Stomach (tissue), 4 donors: ENCODE measurements around the gene RARG.

ENCODE experiments used
- POLR2A ChIP-seq, 4 donors: fragments of 450-650 bp; IDR thresholded peaks; one replicate each; pipeline ENCODE4 v1.6.1; 2016; ENCODE audit warnings: antibody characterized with exemption in 4 of 4, control low read depth in 2 of 4, mild to moderate bottlenecking in 1 of 4, moderate library complexity in 1 of 4
- TF ChIP-seq, protein P1 (sequence below), 7 experiments: fragments of 450-650 bp in 4 of 7; fragments of 200-600 bp in 3 of 7; sonication (generic) in 3 of 7; IDR thresholded peaks; one replicate each; pipeline ENCODE4 v1.5.1; 2016 to 2019; ENCODE audit warnings: antibody characterized with exemption in 7 of 7, control low read depth in 2 of 7, mild to moderate bottlenecking in 1 of 7

DNA sequence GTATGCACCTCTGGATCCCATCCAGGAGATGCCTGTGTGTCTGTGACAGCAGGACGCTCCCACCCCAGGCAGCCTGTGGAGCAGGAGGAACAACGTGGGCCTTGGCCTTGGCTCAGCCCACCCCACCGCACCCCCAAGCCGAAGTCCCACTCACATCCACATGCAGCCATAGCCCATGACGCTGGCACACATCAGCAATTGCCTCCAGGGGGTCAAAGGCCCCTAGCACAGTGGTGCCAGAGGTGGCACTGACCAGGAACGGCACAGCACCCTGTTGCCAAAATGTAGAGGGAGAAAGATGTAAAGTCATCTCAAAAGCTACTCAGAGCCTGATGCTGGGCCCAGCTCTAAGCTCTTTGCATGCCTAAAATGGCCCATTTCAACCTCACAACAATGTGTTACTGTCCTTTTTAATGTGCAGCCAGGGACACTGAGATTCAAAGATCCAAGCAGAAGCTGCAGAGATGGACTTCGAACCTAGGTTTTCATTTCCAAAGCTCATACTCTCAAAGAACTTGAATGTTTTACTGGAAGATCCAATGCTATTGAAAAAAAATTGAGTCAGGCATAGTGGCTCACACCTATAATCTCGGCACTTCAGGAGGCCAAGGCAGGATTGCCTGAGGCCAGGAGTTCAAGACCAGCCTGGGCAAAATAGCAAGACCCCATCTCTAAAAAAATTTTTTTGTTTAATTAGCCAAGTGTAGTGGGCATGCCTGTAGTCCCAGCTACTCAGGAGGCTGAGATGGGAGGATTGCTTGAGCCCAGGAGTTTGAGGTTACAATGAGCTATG, 70.7 kb downstream of the RARG start:
- TF ChIP-seq, protein P1, sequence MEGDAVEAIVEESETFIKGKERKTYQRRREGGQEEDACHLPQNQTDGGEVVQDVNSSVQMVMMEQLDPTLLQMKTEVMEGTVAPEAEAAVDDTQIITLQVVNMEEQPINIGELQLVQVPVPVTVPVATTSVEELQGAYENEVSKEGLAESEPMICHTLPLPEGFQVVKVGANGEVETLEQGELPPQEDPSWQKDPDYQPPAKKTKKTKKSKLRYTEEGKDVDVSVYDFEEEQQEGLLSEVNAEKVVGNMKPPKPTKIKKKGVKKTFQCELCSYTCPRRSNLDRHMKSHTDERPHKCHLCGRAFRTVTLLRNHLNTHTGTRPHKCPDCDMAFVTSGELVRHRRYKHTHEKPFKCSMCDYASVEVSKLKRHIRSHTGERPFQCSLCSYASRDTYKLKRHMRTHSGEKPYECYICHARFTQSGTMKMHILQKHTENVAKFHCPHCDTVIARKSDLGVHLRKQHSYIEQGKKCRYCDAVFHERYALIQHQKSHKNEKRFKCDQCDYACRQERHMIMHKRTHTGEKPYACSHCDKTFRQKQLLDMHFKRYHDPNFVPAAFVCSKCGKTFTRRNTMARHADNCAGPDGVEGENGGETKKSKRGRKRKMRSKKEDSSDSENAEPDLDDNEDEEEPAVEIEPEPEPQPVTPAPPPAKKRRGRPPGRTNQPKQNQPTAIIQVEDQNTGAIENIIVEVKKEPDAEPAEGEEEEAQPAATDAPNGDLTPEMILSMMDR (IDR thresholded peaks at IDR 0.05) = no peak
- no peak for TF ChIP-seq POLR2A (IDR thresholded peaks at IDR 0.05)
